ENCODE data around the gene NME5.
"Not testable (repeated sequence)": the region's sequence is repeated elsewhere in the genome, so short reads cannot be mapped to it uniquely, and the experiment has no call there.

- not testable (repeated sequence) for TF ChIP-seq POLR2A (IDR thresholded peaks at IDR 0.05; ENCODE audit: low read length); GATA1 (IDR thresholded peaks at IDR 0.05; ENCODE audit: low read depth, low read length)
These were observed 4.3 kb upstream of the NME5 start for GRCh38 chr5:138143578-138143977.

Data from erythroblast (primary cell).